NCI-H2196 treated with DMSO at 0.1 percent for 48 hours (cell line): ENCODE measurements around the gene EEF1AKMT3.
A peak's percentile ranks its signal among the peaks of the same experiment; 100 is the strongest.

Experiments used
- DNase-seq: peaks from one replicate; lab custom pipeline; 2025; ENCODE audit not compliant: unreplicated experiment; lab: John Stamatoyannopoulos, UW

EEF1AKMT3 gene

DNA sequence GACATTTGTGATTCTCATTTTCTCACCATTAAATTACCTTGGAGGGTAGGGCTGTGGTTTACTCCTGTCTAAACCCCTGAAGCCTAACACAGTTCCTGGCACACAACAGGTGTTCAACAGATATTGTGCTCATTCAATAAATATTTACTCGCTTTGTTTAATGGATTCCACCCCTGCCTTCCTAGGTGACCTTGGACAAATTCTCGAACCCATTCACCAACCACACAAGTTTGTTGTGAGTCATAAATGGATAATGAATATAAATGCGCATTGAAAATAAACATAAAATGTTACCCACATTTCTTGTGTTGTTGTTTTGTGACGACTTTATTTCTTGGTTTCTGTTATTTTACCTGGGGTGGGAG is 9.8 kb downstream of the EEF1AKMT3 start:
- no peak for DNase-seq

DNA sequence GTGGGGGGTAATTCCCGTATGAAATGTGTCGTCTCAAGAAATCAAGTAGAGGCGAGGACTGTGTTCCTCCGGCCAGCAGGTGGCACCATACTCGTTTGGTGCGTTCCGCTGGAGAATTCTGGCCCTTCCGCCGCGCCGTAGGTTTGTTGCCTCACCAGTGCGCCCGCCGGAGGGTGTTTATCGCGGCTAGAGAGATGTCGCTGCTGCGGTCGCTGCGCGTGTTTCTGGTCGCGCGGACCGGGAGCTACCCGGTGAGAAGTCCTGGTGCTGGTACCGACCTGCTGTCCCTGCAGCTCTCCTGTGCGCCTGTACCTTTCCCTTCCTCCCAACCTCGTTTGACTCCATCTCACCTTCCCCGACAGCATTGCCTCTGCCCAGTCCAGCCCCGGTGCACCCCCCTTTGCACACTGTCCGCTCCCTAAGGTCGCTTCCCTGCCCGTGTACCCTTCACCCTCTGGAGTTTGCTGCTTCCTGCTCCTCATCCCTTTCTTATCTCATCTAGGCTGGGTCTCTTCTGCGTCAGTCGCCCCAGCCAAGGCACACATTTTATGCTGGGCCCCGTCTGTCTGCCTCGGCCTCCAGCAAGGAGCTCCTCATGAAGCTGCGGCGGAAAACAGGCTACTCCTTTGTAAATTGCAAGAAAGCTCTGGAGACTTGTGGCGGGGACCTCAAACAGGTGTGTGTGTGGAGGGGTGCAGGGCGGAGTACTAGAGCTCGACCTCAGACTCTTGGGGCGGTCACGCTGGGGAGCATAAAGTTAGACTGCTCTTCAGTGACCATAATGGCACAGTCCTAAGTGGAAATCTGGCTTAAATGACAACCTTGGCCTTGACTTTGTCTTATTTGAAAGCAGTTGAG is 10.4 kb downstream of the EEF1AKMT3 start, which contains the start of gene TSFM:
TSS of gene TSFM (plus strand) at position 180 of the 858 bp plus-strand sequence. CDS start at position 195, 15 bp downstream.
- DNase-seq, result peak; percentile 79

DNA sequence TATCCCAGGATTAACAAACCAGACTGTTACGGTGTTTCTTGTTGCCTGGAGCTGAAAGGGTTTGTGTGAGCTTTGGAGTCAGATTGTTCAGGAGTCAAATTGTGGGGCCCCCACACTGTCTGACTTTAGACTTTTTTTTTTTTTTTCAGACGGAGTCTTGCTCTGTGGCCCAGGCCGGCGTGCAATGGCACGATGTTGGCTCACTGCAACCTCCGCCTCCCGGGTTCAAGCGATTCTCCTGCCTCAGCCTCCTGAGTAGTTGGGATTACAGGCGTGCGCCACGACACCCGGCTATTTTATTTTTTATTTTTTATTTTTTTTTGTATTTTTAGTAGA is 11.0 kb downstream of the EEF1AKMT3 start:
- no peak for DNase-seq

DNA sequence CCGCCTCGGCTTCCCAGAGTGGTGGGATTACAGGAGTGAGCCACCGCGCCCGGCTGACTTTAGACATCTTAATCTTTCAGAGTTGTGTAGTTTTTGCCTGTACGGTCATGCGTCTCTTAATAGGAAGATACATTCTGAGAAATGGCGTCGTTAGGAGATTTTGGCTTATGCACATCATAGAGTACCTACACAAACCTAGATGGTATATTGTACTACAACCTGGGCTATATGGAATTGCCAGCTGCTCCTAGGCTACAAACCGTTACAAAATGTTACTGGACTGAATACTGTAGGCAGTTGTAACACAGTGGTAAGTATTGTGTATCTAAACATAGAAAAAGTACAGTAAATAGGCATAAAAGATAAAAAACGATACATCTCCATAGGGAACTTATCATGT is 11.4 kb downstream of the EEF1AKMT3 start:
- no peak for DNase-seq

DNA sequence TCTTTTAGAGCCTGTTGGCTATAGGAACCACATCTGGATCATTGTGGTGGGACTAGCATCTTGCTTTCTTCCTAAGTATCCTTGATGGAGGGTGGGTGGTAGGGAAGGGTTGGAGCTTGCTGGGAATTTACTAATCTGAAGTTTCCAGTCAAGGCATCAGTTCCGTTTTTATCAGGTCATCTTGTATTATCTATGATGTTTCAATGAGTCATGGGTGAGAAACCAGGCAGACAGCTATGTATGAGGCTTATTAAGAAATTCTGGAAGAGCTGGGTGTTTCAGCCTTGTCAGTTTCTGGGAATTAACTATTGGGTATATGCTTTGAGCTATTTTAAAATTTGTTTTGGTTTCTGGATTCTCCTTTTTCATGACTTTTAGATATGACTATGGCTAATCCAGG is 21.5 kb downstream of the EEF1AKMT3 start:
- no peak for DNase-seq

DNA sequence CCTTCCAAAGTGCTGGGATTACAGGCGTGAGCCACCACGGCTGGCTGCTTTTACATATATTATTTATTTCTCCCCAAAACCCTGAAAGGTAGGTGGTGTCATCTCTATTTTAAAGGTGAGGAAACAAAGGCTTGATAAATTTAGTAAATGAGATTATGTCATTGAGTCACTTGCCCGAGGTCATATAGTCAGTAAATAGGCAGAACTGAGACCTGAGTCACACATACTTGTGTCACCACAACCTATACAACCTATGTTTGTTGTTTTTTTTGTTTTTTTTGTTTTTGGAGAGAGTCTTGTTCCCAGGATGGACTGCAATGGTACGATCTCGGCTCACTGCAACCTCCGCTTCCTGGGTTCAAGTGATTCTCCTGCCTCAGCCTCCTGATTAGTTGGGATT is 22.9 kb downstream of the EEF1AKMT3 start:
- DNase-seq, result no peak

DNA sequence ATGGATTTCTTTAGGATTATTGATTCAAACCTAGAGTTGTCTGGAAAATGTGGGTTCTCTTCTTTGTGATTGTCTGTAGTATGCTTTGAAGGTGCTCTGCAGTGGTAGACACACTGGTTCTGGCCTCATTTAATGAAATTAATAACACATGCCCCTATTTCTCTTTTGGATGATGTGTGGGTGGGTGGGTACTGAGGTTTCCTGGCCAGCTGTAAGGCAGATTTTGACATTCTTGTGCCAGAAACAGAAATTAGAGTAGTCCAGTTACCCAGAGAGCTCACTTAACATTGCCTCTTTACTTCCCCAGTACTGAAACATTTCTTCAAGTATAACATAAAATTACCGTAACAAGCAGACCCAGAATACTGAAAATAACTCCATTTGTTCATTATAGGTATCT is 24.6 kb downstream of the EEF1AKMT3 start:
- no peak for DNase-seq

DNA sequence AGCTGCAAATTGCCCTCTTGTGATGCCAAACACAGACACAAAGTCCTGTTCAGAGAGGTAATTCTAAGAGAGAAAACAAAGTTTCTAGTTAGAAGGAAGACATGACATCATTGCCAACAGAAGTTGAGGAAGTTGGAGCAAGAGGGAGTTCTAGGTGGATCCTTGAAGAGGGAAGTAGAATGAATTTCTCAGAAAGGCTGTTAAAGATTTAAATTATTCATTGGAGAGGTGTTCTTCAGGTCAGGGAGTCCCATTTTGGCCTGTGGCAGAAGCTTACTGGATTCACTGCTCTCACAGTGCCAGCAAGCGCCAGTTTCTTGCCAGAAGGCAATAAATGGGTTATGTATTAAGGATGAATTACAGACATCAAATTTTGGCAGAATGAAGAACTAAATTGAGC is 25.5 kb downstream of the EEF1AKMT3 start:
- no peak for DNase-seq

DNA sequence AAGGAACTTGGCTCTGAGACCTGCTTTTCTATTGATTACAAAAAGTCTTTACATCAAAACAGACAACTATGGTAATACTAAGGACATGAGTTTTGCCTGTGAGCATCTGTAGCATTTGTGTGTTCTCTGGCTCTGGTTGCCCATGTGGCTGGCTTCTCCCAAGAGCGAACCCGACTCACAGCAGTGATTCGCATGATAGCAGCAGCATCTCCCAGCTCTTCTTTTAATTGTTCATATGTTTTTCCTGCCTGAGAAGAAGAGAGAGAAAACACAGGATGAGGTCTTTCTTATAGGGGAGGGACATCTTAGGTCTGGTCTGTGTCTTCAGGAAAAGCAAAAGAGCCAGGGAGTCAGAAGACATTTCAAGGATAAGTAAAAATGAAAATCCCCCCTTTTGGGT is 28.6 kb downstream of the EEF1AKMT3 start:
- no peak for DNase-seq

DNA sequence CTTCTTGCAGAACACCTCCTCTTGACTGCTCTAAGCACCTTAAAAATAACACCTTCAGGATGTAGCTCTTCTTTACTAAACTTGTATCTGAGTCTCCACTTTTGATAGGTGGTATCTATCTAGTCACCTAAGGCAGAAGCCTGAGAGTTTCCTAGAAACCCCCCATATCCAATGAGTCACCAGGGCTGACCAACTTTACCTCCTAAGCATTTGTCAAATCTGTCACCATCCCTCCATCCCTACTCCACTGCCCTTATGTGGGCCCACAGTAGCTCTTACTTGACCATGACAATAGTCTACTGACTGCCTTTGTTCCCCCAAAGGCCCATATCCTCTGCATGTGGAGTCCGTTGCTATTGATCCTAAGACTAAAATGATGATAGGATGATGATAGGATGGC is 30.2 kb downstream of the EEF1AKMT3 start:
- no peak for DNase-seq

DNA sequence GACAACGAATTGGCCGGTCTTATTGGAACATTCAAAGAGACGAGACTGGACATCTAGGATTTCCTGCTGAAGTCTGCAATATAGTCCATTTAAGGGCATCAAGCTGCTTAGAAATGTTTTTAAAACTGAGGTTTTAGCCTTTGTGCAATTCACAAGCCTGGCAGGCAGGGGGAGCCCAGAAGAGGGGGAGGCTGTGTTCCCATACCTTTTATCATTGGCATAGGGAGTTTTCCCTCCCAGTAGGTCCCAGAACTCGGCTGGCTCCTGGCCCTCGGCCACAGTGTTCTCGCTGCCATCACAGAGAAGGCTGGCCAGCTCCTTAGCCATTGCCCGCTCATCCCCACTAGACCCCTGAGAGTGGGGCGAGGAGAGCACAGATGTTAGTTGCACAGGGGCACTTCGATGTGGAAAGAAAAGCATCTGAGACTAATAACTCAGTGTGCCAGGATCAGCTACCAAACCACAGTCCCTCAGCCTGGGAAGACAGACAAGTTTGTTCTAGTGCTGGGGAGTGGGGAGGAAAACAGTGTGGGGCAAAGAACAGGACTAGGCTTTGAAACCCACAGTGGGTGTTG is 31.0 kb downstream of the EEF1AKMT3 start:
- DNase-seq, result peak; percentile 54

DNA sequence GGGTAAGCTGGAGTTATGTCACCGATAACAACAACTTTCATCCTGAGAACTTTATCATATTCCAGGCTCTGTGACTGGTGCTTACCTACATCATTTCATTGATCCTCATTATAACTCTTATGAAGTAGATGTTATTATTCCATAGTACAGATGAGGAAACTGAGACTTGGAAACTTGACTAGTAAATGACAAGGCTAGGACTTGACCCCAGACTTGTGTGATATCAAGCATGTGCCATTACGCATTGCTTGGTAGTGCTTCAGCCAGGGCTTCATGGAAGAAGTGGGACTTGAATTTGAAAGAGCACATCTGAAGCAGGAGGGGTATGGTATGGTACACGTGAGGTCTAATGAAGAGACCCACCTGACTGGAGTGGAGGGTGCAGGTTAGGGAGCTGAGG is 34.3 kb downstream of the EEF1AKMT3 start:
- DNase-seq, result no peak

DNA sequence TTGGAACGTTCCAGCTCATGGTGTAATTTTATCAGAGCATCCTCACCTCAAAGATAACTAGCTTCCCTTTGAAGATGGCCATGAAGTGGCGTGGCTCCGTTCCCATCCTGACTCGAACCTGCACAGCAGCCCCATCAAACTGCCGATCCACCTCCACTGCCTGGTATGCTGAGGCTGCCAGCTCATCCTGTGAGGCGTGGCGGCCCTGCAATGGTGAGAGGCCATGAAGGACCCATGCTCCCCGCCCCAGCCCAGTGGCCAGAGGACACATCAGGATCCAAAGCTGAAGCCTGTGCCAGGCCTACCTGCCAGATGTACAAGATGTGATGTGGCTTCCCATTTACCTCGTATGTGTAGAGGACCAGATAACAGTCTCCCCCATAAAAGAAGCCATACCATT is 34.9 kb downstream of the EEF1AKMT3 start:
- no peak for DNase-seq

DNA sequence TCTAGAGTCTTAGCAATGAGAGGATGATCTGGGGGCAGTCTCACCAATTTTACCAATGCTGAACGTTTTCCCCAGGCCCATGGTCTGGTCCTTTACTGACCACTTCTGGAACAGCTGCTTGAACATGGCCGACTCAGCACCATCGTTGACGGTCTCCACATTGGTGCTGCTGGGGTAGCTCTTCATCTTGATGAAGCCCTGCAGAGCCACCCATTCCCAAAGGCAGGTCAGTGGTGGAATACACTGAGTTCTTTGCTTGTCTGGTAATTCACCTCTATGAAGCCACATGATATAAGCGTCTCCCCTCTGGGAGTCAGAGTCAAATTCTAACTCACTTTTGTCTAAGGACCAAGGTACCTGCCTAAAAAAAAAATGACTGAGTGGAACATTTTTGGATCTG is 35.9 kb downstream of the EEF1AKMT3 start:
- no peak for DNase-seq

DNA sequence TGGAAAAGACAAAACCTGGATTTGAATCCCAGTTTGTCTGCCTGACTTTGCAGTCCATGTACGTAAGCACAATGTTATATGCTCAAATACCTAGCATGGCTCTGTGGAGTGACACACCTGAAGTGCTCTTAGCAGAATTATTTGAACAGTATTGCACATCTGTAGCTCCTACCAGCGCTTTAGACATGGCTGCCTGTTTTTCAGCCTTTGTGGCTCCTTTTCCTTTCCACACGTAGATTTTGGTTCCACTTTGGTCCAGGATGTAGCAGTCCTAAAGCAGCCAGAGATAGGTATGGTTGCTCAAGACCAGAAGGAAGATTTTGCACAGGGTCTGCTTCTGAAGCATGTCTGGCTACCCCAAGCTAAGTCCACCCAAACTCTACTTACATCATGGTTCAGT is 37.0 kb downstream of the EEF1AKMT3 start:
- DNase-seq, result no peak

DNA sequence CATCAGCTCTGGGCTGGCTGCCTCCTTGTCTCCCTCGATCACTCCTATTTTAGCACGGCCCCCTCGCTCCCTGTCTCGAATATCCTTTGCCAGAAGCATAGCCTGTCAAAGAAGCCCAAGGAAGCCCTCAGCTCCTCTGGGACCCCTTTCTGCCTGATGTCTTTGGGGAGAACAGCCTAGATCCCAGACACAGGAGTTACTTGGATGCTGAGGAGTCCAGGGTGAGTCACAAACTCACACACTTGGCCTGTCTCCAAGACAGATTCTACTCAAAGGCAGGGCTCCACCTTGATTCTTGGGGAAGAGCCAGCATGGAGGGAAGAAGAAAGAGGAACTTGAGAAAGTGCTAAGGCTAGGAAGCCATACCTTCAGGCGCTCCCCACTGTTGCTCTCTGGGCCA is 38.0 kb downstream of the EEF1AKMT3 start:
- DNase-seq, result no peak

DNA sequence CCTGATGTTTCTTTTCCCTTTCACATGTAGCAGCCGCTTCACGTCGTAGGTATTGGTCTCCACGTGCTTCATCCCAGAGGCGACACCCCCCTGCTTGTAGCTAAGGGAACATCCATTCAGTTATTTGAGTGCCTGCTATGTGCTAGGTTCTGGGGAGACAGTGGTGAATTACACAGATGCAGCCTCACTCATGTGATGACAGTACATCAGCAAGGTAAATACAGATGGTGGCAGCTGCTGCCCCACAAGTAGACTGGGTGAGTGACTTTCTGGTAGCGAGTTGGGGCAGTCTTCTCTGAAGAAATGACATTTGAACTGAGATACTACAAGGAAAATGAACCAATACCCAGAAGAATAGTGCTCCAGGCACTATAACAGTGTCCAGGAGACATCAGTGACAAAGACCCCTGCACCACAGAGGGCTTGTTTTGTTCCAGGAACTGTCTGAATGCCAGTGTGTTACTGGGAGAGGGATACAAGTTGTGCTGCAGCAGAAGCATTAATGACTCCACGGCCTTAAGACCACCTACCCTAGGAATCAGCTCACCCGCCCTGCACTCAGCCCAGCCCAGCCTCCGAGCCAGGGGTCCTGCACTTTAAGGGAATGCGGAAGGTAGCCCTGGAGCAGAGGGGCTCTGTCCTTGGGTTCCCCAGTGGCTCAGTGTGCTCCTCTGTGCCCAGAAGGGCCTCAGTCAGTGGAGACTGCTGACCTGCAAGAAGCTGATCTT is 38.8 kb downstream of the EEF1AKMT3 start:
- DNase-seq, result no peak

DNA sequence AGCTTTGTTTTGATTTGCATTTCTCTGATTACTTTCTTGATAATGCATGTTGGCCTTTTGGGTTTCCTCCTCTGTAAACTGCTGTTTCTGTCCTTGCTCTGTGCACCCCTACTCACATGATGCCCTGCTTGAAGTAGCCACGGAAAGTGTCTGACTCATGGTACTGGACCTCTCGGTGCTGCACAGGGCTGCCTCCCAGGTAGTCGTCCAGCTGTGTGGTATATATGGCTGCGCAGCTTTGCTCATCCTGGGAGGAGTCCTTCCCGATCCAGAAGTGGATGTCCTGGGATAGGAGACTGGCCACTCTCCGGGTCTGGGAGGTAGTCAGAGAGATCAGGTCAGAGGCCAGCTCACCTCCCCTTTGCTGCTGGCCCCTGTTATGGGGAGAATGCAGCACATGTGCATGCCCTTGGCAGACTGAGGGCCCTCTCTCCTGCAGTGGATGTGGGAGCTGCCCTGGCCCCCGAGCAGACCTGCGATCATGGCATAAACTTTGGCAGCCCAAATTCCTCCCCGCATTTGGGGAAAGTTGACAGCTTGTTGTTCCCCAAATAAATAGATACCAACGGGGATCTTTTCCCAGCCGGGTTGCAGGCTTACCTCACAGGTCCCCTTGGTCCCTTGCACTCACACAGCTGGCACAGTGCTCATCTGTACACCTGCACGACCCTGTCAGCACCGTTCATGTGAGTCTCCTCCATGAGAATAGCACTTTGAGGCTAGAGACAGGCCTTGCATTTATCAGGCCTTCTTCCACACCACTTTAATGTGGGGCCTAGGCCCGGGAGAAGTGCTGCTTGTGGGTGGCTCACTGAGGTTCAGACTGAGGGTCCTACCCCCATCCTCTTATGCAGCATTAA is 40.9 kb downstream of the EEF1AKMT3 start:
- no peak for DNase-seq

DNA sequence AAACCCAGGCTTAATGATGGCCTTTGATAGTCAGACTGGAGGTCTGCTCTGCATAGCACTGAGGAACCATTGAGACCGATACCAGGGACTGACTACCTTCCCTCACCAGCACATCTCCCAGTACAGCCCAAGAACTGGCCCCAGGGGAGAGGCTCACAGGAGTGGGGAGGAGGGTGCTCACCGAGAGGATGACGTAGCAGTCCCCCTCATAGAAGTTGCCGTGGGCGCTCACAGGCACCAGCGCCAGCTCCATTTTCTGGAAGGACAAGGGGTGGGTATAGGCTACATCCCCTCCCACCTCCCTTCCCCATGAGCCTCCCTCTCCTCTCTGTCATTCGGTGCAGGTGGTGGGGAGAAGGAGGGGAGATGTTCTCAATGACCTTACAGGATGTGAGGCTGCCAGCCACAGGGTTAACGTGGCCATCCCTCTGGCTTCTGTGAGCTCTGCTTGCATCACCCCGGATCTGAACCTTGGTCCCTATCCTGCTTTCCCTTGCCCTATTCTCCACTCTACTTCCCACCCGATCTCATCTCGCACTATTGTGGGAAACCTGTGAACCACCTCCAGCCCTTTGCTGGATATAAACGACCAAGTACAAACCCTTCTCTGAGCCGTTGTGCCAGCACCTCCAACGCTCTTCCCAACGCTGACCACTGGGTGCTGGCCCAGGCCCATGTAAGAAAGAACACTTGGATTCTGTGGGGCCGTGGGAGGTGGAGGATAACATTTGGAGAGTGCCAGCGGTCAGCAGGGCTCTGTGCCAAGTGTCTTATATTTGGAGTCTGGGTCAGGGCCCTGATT is 41.8 kb downstream of the EEF1AKMT3 start:
- no peak for DNase-seq

DNA sequence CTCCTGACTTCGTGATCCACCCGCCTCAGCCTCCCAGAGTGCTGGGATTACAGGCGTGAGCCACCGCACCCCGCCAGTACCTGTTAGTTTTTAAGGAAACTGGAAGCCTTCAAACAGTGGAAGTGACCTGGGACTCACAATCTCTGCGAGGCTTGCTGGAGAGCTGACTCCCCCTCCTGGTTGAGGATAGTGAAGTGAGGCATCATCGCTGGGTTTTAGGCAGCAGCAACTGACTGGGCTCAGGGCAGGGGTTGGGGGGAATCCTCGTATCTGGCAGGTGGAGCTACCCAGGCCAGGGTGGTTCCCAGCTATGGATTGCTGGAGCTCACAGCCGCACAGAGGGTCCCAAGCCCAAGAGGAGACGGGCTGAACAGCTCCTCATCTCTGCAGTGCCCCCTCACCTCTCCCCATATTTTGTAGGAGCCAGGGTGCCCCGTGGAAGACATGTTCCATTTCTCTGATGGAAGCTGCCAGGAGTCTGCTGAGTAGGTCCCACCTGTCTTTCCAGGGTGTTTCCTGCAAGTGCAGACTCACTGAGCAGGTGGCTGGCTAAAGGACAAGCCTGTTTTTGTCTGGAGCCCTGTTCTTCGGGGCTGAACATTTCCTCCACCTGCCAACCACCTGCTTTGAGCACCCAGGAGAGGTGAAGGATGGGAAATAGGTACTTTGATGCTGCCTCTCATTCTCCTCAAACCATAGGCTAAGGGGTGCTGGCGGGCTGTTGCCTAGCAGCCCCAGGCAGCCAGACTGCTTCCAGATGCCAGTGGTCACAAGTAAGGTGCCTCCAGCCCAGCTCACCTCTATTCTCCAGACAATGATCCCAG is 43.0 kb downstream of the EEF1AKMT3 start:
- peak; percentile 88 for DNase-seq
